HG02973 (cell line): ENCODE data around the gene SCUBE2.
A peak's percentile ranks its signal among the peaks of the same experiment; 100 is the strongest.
"Not testable (repeated sequence)": the region's sequence is repeated elsewhere in the genome, so short reads cannot be mapped to it uniquely, and the experiment has no call there.

Experiments
- ATAC-seq: cut with Tn5 transposase; IDR thresholded peaks from one replicate; pipeline ENCODE4 v1.9.1; 2021; ENCODE audit warnings: moderate library complexity; ENCODE audit not compliant: unreplicated experiment

SCUBE2 gene

DNA sequence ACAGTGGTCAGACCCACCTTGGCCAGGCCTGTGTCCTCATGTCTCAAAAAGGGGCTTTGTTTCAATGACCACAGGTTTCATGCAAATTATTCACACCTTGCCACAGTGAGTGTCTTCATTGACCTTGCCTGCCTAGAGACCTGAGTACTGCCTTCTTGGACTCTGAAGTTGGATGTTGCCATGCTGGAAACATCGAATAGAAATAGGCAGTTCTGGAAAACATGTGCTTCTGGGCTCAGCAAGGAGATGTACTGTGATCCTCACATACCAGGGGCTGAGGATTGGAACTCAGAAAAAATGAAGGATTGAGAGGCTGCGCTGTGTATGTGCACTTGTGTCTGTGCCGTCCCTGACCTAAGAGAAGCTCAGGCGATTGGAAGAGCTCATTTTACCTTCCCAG is 78.0 kb downstream of the SCUBE2 start:
- ATAC-seq = no peak

DNA sequence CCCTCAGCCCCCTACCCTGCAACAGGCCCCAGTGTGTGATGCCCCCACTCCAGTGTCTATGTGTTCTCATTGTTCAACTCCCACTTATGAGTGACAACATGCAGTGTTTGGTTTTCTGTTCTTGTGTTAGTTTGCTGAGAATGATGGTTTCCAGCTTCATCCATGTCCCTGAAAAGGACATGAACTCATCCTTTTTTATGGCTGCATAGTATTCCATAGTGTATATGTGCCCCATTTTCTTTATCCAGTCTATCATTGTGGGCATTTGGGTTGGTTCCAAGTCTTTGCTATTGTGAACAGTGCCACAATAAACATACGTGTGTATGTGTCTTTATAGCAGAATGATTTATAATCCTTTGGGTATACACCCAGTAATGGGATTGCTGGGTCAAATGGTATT is 81.9 kb downstream of the SCUBE2 start:
- not testable (repeated sequence) for ATAC-seq

DNA sequence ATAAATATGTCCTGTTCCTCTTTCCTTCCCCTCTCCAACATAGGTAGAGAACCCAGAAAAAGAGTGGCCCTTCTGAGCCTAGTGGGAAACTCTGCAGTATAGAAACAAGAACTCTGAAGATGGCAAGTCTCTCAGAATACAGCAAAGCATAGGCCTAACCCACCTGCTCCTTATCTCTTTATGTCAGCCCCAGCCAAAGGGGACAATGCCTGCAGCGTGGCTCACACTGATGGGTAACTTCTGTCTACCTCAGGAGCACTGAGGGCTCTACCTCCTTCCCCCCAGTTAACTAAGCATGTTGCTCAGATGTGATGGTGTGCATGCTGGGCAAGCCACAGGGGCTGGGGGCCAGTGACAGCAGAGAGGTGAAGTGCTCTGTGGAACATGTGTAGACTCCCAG is 82.7 kb downstream of the SCUBE2 start:
- no peak for ATAC-seq

DNA sequence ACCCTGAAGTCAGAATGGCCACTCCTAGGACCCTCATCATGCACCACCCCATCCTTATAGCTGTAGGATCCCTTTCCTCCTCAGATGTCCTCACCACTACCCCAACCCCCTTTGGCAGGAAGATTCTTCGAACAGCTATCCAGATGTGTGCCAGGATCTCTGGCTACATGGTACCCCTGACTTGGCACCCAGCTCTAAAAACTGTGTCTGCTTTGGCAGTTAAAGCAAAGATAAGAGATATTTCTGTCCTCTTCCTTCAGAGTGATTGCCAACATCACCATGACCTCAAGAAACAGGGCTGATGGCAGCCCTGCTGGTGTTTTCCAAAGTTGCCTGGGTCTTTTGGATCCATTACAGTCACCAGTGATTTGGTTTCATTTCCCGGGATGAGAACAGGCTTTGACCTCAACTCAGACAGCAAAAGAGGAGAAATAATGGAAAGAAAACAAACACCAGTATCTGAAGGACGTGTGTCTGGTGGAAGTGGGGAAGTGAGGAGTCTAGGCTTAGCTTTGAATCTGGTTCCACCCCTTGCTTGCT is 83.3 kb downstream of the SCUBE2 start:
- ATAC-seq = no peak

DNA sequence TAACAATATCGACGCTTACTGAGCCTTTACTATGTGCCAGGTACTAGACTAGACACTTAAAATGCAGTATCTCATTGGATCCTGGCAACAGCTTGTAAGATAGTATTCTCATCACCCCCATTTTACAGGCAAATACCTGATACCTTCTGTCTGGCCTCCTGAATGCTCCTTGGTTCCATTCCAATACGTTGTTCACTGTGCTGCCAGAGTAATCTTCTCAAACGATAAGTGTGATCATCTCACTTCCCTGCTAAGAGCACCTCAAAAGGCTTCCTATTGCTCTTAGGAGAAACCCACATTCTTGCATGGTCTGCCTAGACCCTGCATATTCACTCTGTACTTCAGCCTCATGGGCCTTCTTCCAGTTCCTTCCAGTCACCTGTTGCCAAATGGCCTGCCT is 86.3 kb downstream of the SCUBE2 start:
- no peak for ATAC-seq

DNA sequence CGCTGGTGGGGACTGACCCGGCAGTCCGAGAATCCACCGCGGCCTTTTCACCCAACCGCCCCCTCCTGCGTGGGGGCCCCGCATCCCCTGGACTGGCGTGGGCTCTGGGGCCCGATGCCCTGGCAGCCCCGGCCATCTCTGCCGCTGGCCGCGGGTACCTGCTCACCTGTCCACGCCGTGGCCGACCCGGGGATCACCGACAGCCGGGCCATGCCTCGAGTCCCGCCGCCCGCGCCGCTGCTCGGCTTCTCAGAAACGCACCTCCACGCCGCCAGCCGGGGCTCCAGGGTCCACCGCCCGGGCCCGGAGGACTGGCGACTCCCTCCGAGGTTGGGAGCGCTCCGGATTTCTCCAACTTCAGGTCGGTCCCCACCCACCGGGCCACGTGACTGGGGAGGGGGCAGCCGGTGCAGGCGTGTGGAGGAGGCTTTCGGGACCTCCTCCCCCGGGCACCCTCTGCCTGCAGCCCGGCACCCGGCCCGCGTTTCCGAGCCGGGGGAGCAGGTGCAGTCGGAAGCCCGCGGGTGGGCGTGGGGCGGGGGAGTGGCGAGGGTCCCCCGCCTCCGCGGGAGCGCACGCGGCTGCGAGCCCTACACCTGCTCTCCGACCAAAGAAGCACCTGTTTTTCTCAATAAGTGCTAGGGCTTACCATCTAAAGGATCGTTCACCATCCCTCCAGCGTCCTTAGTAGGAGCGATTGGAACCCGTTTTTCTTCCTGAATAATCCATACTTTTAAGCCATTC is 87.0 kb downstream of the SCUBE2 start:
- peak; percentile 11 for ATAC-seq

DNA sequence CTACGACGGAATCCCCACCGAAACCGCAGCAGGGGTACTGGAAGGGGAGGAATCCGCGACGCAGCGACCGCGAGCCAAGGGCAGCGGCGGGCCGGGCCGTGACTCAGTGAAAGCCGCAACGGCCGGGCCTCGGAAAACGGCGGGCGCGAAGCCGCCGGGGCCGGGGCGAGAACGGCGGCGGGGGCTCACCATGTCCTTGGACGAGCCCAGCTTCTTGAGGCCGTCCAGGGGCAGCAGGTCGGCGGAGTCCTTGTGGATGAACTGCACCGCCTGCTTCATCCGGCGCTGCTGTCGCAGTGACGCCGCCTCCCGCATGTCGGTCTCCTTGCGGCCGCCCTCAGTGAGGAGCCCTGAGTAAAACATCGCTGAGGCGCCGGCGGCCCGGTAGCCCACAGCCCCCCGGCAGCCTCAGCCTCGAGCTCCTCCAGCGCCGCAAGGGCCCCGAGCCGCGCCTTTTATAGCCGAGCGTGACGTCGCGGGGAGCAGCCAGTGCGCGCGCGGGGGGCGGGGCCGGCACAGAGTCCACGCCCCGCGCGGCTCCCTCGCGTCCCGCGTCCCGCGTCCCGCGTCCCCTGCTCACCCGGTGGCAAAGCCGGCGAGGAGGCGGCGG is 87.7 kb downstream of the SCUBE2 start, which contains the start of gene NRIP3:
TSS of gene NRIP3 (minus strand) at position 429 of the 610 bp plus-strand sequence. CDS start at position 363, 66 bp downstream.
- peak; percentile 47 for ATAC-seq

DNA sequence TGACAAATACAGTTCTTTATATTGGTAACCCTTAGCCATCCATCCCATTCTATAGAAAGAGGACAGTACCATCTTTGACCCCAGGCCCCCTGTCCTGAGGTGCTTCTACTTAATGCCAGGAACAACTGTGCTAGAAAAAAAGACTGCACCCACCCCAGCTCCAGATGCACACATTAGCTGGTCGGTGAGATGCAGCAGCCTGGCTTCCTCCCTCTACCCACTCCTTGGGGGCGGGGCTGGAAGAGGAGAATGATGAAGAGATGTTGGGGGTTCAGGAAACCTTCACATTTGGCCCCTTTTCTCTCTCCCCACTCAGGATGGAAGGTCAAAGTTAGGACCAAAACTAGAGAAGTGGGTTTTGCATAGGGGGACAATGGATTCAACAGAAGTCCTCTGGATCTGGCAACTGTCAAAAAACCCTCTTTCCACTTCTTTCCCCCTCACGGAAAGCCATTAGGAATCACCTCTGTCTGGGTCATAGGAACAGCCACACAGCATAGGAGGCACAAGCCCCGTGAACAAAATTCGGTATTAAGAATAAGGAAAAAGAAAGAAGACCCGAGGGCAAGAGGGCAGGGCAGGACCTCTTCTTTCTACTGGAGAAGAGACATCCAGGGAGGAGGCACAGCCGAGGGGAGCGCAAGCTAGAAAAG is 88.4 kb downstream of the SCUBE2 start:
- no peak for ATAC-seq

DNA sequence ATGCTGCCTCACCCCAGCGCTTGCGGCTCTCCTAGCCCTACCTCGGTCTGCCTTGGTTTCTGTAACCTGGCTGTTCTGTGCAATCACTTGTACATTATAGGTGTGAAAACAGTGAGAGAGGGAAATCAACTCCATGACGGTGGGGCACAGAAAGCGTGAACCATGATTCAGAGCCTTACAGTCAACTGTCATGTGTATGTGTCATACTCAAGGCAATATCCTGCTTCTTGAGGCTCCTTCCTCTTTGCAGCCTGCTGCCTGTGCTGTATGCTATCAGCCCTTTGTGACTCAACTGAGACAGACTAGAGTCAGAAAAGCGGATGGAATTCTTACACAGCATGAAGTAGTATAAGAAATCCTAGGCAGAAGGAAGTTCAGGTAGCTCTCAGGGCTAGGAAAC is 89.7 kb downstream of the SCUBE2 start:
- ATAC-seq = no peak

DNA sequence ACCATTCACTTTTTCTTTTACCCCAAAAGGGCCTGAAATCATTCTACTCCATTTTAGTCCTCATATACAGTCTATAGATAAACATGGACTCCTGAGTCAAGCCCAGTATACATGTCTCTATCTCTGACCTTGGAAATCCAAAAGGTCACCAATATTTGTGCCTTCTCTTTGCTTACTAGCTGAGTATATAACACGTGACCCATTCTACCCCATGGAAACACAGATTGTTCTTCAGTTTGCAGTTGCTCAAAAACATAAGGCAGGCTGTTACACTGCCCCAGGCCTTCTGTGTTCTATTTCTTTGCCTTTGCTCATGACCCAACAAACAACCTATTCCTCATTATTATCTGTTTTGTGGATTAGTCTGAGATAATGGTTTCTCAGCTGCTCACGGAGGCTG is 93.4 kb downstream of the SCUBE2 start:
- ATAC-seq = no peak

DNA sequence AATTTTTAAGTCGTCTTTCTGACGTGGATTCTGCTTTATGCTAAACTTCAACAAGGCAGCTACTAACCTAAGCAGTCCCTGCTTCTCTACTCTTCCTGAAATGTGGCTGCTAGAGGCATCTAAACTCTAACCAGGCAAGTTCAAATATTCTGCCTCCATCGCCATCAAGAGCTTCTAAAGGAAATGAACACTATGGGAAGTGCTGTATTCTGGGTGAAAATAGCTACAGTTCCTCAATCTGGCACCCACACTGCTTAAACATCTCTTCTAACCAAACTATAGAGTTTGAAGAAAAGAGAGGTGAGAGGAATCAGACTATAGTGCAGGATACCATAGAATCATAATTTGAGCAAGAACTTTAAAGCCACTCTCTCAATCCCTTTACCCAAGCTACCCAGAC is 93.9 kb downstream of the SCUBE2 start:
- no peak for ATAC-seq

DNA sequence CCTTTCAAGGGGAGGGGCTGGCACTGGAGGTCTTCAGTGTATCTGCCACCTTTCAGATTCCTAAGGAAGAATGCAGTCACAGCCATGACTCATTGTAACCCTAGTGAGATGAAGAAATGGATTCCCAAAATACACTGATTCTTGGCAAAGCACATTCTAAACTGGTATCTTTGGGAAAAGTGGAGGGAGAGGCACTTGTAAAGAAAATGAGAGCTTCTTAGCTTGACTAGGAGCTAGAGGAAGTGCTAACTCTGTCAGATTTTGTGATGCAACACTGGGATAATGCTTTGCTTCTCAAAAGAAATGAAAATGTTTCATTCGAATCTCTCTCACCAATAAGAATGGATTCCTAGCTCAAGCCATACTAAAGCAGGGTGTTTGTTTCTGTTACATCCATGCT is 101.9 kb downstream of the SCUBE2 start:
- no peak for ATAC-seq

DNA sequence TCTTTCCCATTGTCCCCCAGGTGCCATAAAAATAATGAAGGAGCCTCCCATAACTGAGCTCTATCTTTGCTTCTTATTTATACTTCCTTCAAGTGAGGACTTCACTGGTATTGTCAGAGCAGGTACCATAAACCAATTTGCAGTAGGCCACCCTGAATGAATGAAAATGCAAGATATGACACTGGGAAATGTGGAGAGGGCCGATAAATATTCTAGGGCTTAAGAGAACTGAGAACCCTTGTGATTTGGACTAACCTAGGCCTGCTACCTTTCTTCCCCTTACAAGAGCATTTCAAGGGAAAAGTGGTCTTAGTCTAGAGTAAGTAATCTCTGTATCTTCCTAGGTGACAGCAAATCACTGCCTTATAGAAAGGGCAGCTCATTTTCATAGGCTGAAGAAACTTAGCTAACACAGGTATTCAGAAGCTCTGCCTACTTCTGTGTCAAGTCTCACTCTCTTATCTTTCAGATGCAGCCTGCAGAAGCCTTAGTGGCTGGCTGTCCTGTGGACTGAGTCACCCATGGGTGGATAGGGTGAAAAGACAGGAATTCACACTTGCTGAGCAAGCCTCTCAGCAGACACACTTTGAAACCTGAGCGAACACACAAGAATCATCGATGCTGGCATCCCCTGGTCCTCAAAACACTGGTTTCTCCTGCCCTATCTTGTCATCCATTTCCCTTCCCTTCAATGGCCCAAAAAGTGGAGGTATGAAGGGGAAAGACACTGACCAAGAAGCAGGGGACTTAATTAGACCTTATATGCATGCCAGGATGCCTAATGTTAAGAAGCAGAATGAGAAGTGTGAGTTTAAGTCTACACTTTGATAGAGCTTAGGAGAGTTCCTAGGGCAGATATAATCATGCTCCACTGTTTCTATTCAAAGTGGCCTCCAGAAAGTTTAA is 102.8 kb downstream of the SCUBE2 start:
- ATAC-seq = no peak

DNA sequence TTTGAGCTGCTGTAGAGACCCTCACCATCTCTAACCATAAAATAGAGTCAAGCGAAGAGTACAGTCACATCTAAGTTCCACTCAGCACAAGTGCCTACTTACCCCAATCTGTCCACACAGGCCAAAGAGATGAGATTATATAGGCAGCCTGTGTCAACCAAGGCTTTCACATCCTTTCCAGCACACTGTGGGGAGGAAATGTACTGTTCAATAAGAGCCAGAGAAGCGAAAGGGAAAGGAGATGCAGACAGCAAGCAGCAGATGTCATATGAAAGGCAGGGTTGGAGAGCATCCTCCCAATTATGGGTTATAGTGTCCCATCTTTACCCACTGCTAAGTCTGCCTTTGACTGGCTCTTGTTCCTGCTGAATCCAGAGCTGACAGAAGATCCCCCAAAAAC is 104.0 kb downstream of the SCUBE2 start:
- no peak for ATAC-seq

DNA sequence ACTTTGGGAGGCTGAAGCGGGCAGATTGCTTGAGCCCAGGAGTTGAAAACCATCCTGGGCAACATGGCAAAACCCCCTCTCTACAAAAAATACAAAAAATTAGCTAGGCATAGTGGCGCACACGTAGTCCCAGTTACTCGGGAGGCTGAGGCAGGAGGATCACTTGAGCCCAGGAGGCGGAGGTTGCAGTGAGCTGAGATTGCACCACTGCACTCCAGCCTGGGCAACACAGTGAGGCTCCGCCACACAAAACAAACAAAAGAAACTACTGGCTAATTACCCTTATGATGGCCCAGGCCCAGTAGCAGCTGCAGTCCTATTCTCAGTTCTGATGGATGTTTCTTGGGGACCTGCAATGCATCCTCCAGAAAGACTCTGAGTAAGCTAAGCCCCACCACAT is 104.6 kb downstream of the SCUBE2 start:
- not testable (repeated sequence) for ATAC-seq

DNA sequence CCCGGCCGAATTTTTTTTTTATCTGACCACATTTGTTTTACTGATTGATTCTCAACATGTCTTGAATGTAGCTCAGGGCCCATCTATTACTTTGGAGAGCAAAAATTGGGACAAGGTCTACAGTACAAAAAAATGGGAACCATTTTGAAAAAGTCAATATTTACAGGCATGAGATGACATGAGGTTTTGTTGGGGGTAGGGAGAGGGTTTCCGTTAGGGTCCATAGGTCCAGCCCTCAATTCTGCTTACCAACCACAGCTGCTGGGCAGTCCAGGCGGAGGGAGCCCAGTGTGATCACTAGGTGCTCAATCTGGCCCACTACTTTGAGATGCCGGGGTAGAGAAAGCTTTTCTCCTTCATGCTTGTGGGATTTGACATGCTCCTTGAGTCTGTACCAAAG is 105.9 kb downstream of the SCUBE2 start:
- ATAC-seq = no peak

DNA sequence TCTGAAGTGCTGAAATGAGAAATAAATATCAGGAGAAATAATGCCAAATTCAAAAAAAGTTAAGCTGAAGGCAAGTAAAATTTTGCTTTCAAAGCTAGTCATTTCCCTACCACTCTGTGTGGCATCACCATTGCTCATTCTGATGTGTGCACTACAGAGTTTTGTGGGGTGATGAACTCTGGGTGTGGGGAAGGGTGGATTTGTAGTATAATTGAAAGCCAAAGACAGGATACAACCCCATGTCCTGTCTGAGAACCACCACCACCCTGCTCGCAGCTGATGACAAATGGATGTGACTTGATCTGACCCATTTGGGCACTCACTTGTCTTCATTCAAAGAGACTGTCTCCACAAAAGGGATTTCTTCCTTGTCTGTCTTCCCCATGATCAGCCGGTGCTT is 107.8 kb downstream of the SCUBE2 start:
- ATAC-seq = no peak

DNA sequence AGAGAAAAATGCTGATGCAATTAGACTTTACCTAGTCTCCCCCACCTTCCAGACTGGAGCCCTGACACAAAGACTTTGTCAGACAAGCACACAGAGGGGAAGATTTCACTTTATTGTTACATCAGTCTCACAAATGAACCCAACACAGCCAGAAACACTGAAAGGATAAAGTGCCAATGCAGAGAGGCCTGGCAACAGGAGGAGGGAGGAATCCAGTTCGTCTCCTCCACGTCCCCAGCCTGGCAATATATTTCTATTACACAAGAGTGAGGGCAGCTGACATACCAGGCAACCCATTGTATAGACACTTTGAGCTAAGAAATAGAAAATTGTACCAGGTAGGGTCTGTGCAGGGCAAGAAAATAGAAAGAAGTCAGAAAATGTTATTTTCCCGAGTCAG is 110.9 kb downstream of the SCUBE2 start:
- ATAC-seq = no peak

DNA sequence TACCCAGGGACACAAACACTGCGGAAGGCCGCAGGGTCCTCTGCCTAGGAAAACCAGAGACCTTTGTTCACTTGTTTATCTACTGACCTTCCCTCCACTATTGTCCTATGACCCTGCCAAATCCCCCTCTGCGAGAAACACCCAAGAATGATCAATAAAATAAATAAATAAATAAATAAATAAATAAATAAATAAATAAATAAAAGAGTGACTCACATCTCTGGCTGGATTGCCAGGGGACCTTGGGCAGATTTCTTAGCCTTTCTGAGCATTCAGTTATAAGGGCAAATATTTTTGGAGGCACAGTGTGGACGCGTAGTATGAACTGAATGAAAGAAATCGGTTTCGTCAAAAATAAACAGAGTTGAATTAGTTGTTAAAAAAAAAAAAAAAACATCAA is 112.0 kb downstream of the SCUBE2 start:
- ATAC-seq = not testable (repeated sequence)

DNA sequence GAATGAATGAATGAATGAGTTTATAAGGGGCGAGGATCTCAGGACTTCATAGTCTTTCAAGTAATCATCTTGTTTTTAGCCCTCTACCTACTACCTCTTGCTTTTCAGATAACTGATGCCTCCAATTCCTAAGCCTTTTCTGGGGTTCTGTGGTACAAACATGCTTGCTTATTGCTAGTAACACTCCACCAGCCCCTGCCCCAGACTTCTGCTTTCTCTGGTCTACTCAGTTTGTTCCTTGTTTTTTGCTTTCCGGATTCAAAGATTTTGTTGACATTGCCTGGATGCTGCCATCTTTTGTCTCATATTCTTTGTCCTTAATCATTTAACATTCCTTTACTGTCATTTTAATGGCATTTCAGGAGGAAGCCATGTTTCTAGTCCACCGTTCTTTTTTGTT is 118.3 kb downstream of the SCUBE2 start:
- no peak for ATAC-seq

DNA sequence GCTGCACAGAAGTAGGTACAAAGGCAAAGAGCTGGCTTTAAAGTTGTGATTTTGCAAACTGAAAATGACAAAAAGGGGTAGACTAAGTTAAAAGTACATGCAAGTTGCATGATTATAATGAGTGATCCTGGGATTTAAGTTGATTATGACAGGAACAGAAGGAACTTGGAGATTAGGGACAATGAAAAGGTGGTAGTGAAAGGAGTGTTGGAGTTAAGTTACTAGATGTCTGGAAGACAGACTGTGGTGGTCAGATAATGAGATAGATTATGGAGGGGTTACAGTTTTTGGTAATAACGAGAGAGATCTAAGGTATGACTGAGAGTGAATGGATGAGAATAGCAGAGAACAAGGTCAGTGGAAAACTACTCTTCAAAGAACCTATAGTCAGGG is 119.5 kb downstream of the SCUBE2 start:
- ATAC-seq = no peak
